Astrocyte (in vitro differentiated cells and primary cell): ENCODE data around the gene TADA2A. TPM values are rescaled to one million over a fixed set of nuclear protein-coding genes. Genes with fewer than 3 reads are reported as not detected.

Experiments used
- DNase-seq: peaks from one replicate; pipeline ENCODE4 v3.0.0-alpha.2; 2010; ENCODE audit warnings: low read depth
- FAIRE-seq: peaks from 2 replicates; lab custom pipeline; 2011; peaks lifted over from hg19 to GRCh38; lab: Jason Lieb, UNC
- H2AFZ ChIP-seq: 2 replicates; pipeline ENCODE4 v1.6.0; 2012; ENCODE audit warnings: low read depth, low read length, inconsistent platforms
- H3K27ac ChIP-seq: 2 replicates; pipeline ENCODE4 v1.5.1; 2011; ENCODE audit warnings: low read depth, low read length, inconsistent platforms
- H3K27me3 ChIP-seq: 2 replicates; pipeline ENCODE4 v1.6.0; 2011; ENCODE audit warnings: low read length, inconsistent platforms; ENCODE audit not compliant: insufficient read depth
- H3K36me3 ChIP-seq: 2 replicates; pipeline ENCODE4 v1.5.1; 2011; ENCODE audit warnings: low read length, inconsistent platforms; ENCODE audit not compliant: insufficient read depth
- H3K4me1 ChIP-seq: 2 replicates; pipeline ENCODE4 v1.5.1; 2011; ENCODE audit warnings: low read length, inconsistent platforms; ENCODE audit not compliant: insufficient read depth
- H3K4me2 ChIP-seq: 2 replicates; pipeline ENCODE4 v1.6.0; 2012; ENCODE audit warnings: low read length, inconsistent platforms
- H3K4me3 ChIP-seq: 2 replicates; pipeline ENCODE4 v1.5.1; 2011; ENCODE audit warnings: low read depth, mild to moderate bottlenecking, low read length, inconsistent platforms; ENCODE audit not compliant: insufficient read depth
- H3K79me2 ChIP-seq: 2 replicates; pipeline ENCODE4 v1.6.0; 2012; ENCODE audit warnings: mild to moderate bottlenecking, low read length, inconsistent platforms; ENCODE audit not compliant: insufficient read depth
- H3K9ac ChIP-seq: 2 replicates; pipeline ENCODE4 v1.6.0; 2012; ENCODE audit warnings: mild to moderate bottlenecking, low read length, inconsistent platforms
- H3K9me3 ChIP-seq: 2 replicates; pipeline ENCODE4 v1.5.1; 2012; ENCODE audit warnings: low read depth, mild to moderate bottlenecking, low read length, inconsistent platforms; ENCODE audit not compliant: insufficient read depth
- H4K20me1 ChIP-seq: 2 replicates; pipeline ENCODE4 v1.6.0; 2012; ENCODE audit warnings: low read length, inconsistent platforms; ENCODE audit not compliant: insufficient read depth
- H3K27ac Mint-ChIP-seq: one replicate; pipeline ENCODE4 v1.8.0; 2021; ENCODE audit warnings: mild to moderate bottlenecking, mixed read lengths; ENCODE audit not compliant: unreplicated experiment
- H3K27me3 Mint-ChIP-seq: one replicate; pipeline ENCODE4 v1.8.0; 2021; ENCODE audit warnings: low read depth, mixed read lengths; ENCODE audit not compliant: unreplicated experiment
- H3K36me3 Mint-ChIP-seq: one replicate; pipeline ENCODE4 v1.8.0; 2021; ENCODE audit warnings: low read depth, mixed read lengths; ENCODE audit not compliant: unreplicated experiment
- H3K4me1 Mint-ChIP-seq: one replicate; pipeline ENCODE4 v1.8.0; 2021; ENCODE audit warnings: low read depth, mixed read lengths; ENCODE audit not compliant: unreplicated experiment
- H3K4me3 Mint-ChIP-seq: one replicate; pipeline ENCODE4 v1.8.0; 2021; ENCODE audit warnings: mild to moderate bottlenecking, moderate library complexity, mixed read lengths; ENCODE audit not compliant: unreplicated experiment
- H3K9me3 Mint-ChIP-seq: one replicate; pipeline ENCODE4 v1.8.0; 2021; ENCODE audit warnings: mild to moderate bottlenecking, mixed read lengths; ENCODE audit not compliant: unreplicated experiment
- EZH2 ChIP-seq: IDR thresholded peaks from 2 replicates; pipeline ENCODE4 v1.6.1; 2012; ENCODE audit warnings: mild to moderate bottlenecking, low read length, inconsistent platforms; ENCODE audit not compliant: insufficient read depth
- total RNA-seq: library from RNA; stranded (reverse); gene quantifications from 2 replicates; pipeline ENCODE4 v1.2.1, GENCODE V29; 2021
- TF ChIP-seq, protein P1 (sequence below): IDR thresholded peaks from 2 replicates; pipeline ENCODE4 v1.5.1; 2011; ENCODE audit warnings: low read depth, mild to moderate bottlenecking, inconsistent platforms, low read length, moderate library complexity; ENCODE audit not compliant: insufficient read depth

The TADA2A gene
- total RNA-seq, 1 donor from 2014 or later = 14.0 TPM

DNA sequence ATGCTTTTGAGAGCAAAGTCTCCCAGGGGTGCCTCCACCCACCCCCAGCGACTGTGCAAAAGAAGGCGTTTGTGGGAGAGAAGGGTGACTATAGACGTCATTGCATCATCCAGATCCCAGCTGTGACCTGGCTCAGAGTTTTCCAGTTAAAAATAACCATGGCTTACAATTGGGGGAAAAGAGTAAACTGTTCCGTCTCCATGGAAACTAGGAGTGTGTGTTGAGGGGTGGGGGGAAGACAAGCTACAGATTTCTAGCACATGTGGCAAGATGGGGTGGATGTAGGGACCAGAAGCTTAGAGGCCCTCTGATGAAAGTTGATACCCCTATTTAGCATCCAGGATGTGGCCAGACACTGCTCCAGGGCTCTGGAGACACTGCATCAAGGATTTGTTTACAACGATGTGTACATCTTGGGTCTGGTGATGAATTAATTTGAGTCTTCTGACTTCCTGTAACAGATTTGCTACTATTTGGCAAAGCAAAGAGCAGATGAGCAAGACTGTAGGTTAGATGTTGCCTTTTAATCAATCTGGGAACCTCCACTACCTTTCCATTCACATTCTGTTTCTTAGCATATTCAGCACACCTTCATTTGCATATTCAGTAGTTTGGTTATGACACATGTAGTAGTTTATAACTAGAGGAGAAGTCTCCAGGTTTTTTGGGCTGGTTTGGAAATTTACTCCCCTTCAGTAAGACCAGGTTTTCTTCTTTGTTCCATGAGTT, 76.8 kb downstream of the TADA2A start:
- peak overlapping the region; percentile 26 for H3K4me2 ChIP-seq
- no peak overlapping the region for H2AFZ ChIP-seq
- peaks cover 24% of the 10 kb centered on the region for H3K4me1 Mint-ChIP-seq
- DNase-seq = peak; percentile 75
- H3K9ac ChIP-seq = peak overlapping the region; percentile 22
- no peaks in the 10 kb centered on the region for H4K20me1 ChIP-seq
- FAIRE-seq = no peak
- H3K27ac Mint-ChIP-seq = peak overlapping the region; percentile 93
- H3K36me3 ChIP-seq = peaks cover 4% of the 10 kb centered on the region
- peaks cover 18% of the 10 kb centered on the region for H3K4me1 ChIP-seq
- no peaks in the 10 kb centered on the region for H3K9me3 Mint-ChIP-seq
- no peaks in the 10 kb centered on the region for H3K27me3 Mint-ChIP-seq
- no peak overlapping the region for H3K4me3 ChIP-seq
- TF ChIP-seq, protein P1, sequence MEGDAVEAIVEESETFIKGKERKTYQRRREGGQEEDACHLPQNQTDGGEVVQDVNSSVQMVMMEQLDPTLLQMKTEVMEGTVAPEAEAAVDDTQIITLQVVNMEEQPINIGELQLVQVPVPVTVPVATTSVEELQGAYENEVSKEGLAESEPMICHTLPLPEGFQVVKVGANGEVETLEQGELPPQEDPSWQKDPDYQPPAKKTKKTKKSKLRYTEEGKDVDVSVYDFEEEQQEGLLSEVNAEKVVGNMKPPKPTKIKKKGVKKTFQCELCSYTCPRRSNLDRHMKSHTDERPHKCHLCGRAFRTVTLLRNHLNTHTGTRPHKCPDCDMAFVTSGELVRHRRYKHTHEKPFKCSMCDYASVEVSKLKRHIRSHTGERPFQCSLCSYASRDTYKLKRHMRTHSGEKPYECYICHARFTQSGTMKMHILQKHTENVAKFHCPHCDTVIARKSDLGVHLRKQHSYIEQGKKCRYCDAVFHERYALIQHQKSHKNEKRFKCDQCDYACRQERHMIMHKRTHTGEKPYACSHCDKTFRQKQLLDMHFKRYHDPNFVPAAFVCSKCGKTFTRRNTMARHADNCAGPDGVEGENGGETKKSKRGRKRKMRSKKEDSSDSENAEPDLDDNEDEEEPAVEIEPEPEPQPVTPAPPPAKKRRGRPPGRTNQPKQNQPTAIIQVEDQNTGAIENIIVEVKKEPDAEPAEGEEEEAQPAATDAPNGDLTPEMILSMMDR = no peak
- no peak for TF ChIP-seq EZH2
- H3K79me2 ChIP-seq = no peaks in the 10 kb centered on the region
- H3K4me3 Mint-ChIP-seq = no peak overlapping the region
- H3K27ac ChIP-seq = peak overlapping the region; percentile 51
- H3K27me3 ChIP-seq = no peaks in the 10 kb centered on the region
- H3K9me3 ChIP-seq = no peaks in the 10 kb centered on the region
- H3K36me3 Mint-ChIP-seq = peaks cover 11% of the 10 kb centered on the region

- H3K36me3 ChIP-seq = no peaks in the 10 kb centered on the region
- H3K9me3 ChIP-seq = no peaks in the 10 kb centered on the region
- peaks cover 30% of the 10 kb centered on the region for H3K4me1 ChIP-seq
- H3K27ac ChIP-seq = no peak overlapping the region
- peaks cover 5% of the 10 kb centered on the region for H3K36me3 Mint-ChIP-seq
- H3K4me2 ChIP-seq = no peak overlapping the region
- peak overlapping the region; percentile 2 for H3K27ac Mint-ChIP-seq
- no peak for TF ChIP-seq EZH2
- TF ChIP-seq, protein P1 = no peak
- no peak overlapping the region for H3K9ac ChIP-seq
- H3K27me3 ChIP-seq = no peaks in the 10 kb centered on the region
- H2AFZ ChIP-seq = no peak overlapping the region
- FAIRE-seq = no peak
- H3K9me3 Mint-ChIP-seq = no peaks in the 10 kb centered on the region
- H4K20me1 ChIP-seq = peaks cover 8% of the 10 kb centered on the region
- no peak overlapping the region for H3K4me3 Mint-ChIP-seq
- DNase-seq = no peak
- peaks cover 11% of the 10 kb centered on the region for H3K79me2 ChIP-seq
- no peaks in the 10 kb centered on the region for H3K27me3 Mint-ChIP-seq
- no peak overlapping the region for H3K4me3 ChIP-seq
- H3K4me1 Mint-ChIP-seq = peaks cover 24% of the 10 kb centered on the region
Measured at GRCh38 chr17:37485938-37486570, 79.4 kb downstream of the TADA2A start.
